HCT116 (cell line): ENCODE measurements around the gene C2orf78. TPM values are rescaled to one million over a fixed set of nuclear protein-coding genes. Genes with fewer than 3 reads are reported as not detected.

Source experiments
- ATAC-seq: fragments of 200-7000 bp; cut with Tn5 transposase; 2 replicates; pipeline ENCODE4 v1.9.1; 2020; ENCODE audit warnings: mild to moderate bottlenecking, moderate library complexity
- BruUV-seq: library from RNA; stranded (reverse); fragments of 400-500 nt; replicated peaks from 2 replicates; lab custom pipeline; 2021; lab: Mats Ljungman, UMichigan
- CTCF ChIA-PET: fragments of 300-600 bp; sonication (Branson Sonifier 250); formaldehyde crosslinking; loops from one replicate; lab custom pipeline; 2021; ENCODE audit warnings: antibody characterized with exemption; lab: Charles Lee
- POLR2A ChIA-PET: fragments of 300-600, 350-600 bp; sonication (Branson Sonifier 250); formaldehyde crosslinking; loops from one replicate; lab custom pipeline; 2021; ENCODE audit warnings: antibody characterized with exemption; lab: Charles Lee
- RAD21 ChIA-PET, 2 experiments: fragments of 300-600 bp; sonication (Branson Sonifier 250); formaldehyde crosslinking; loops; one replicate each; lab custom pipeline; 2023; ENCODE audit warnings: low total read pairs in 2 of 2; ENCODE audit not compliant: uncharacterized antibody in 2 of 2, unreplicated experiment in 2 of 2, low non-redundant PET in 1 of 2; lab: Charles Lee
- DNase-seq: peaks from one replicate; pipeline ENCODE4 v3.0.0-alpha.2; 2010; ENCODE audit warnings: low read depth, low spot score
- H2AFZ ChIP-seq: fragments of 200-600 bp; shearing (Covaris generic), sonication (generic); 2 replicates; pipeline ENCODE4 v1.6.1; 2017; ENCODE audit warnings: low read depth, mixed run types, mixed read lengths, antibody characterized with exemption, low read length; ENCODE audit not compliant: poor library complexity, severe bottlenecking
- H3K27ac ChIP-seq: 2 replicates; pipeline ENCODE4 v1.5.1; 2012; ENCODE audit warnings: low read depth, low read length
- H3K27me3 ChIP-seq: fragments of 200-600 bp; sonication (generic); 2 replicates; pipeline ENCODE4 v1.6.1; 2016; ENCODE audit warnings: mixed run types, low read length, mixed read lengths; ENCODE audit not compliant: insufficient read depth
- H3K36me3 ChIP-seq, 2 experiments: fragments of 200-500 bp in 1 of 2; fragments of 200-600 bp in 1 of 2; sonication (Bioruptor generic) in 1 of 2; sonication (generic) in 1 of 2; 2 replicates each; pipeline versions ENCODE4 v1.5.1 to v1.6.1; 2014 to 2016; ENCODE audit warnings: low read length in 2 of 2, inconsistent platforms in 1 of 2, mixed read lengths in 1 of 2, mixed run types in 1 of 2; ENCODE audit not compliant: insufficient read depth in 2 of 2, control insufficient read depth in 1 of 2
- H3K4me1 ChIP-seq, 2 experiments: fragments of 200-600 bp in 1 of 2; sonication (generic) in 1 of 2; 2 replicates each; pipeline versions ENCODE4 v1.5.1 to v1.6.1; 2012 to 2017; ENCODE audit warnings: low read length in 2 of 2, inconsistent platforms in 1 of 2, mild to moderate bottlenecking in 1 of 2, mixed read lengths in 1 of 2, mixed run types in 1 of 2, moderate library complexity in 1 of 2; ENCODE audit not compliant: insufficient read depth in 2 of 2, control insufficient read depth in 1 of 2
- H3K4me2 ChIP-seq: fragments of 200-600 bp; sonication (generic); 2 replicates; pipeline ENCODE4 v1.6.1; 2017; ENCODE audit warnings: mixed run types, low read length, mixed read lengths
- H3K4me3 ChIP-seq, 2 experiments: fragments of 200-600 bp in 1 of 2; sonication (generic) in 1 of 2; replicated peaks in 1 of 2; 2 replicates each; pipeline ENCODE4 v1.5.1; 2011 to 2016; ENCODE audit warnings: low read length in 2 of 2, control low read depth in 1 of 2, low read depth in 1 of 2, mild to moderate bottlenecking in 1 of 2, mixed read lengths in 1 of 2, mixed run types in 1 of 2
- H3K79me2 ChIP-seq: fragments of 200-600 bp; sonication (generic); 2 replicates; pipeline ENCODE4 v1.6.1; 2017; ENCODE audit warnings: mild to moderate bottlenecking, mixed run types, low read length, moderate library complexity, mixed read lengths; ENCODE audit not compliant: insufficient read depth
- H3K9ac ChIP-seq: fragments of 200-600 bp; sonication (generic); 2 replicates; pipeline ENCODE4 v1.6.1; 2016; ENCODE audit warnings: low read length, mixed read lengths
- H3K9me2 ChIP-seq: fragments of 200-600 bp; sonication (generic), shearing (Covaris generic); 2 replicates; pipeline ENCODE4 v1.6.1; 2017; ENCODE audit warnings: mixed run types, mild to moderate bottlenecking, moderate library complexity; ENCODE audit not compliant: insufficient read depth
- H3K9me3 ChIP-seq, 2 experiments: fragments of 200-500 bp in 1 of 2; fragments of 200-600 bp in 1 of 2; sonication (Bioruptor generic) in 1 of 2; sonication (generic) in 1 of 2; 2 replicates each; pipeline ENCODE4 v1.6.1; 2014 to 2017; ENCODE audit warnings: low read length in 2 of 2, mixed read lengths in 2 of 2, inconsistent platforms in 1 of 2, low read depth in 1 of 2, mild to moderate bottlenecking in 1 of 2, mixed run types in 1 of 2, moderate library complexity in 1 of 2; ENCODE audit not compliant: control insufficient read depth in 1 of 2, insufficient read depth in 1 of 2
- H4K20me1 ChIP-seq: fragments of 200-600 bp; sonication (generic), shearing (Covaris generic); 2 replicates; pipeline ENCODE4 v1.6.1; 2017; ENCODE audit warnings: mixed run types, mild to moderate bottlenecking, moderate library complexity; ENCODE audit not compliant: insufficient read depth
- CBX3 ChIP-seq: IDR thresholded peaks from 2 replicates; pipeline ENCODE4 v1.6.1; 2012; ENCODE audit warnings: low read depth
- CEBPB ChIP-seq: IDR thresholded peaks from 2 replicates; pipeline ENCODE4 v1.6.1; 2012; ENCODE audit warnings: low read depth
- CTCF ChIP-seq, 3 experiments: fragments of 200-600 bp in 1 of 3; sonication (generic) in 1 of 3; IDR thresholded peaks in 2 of 3; conservative IDR thresholded peaks in 1 of 3; 2 replicates each; pipeline ENCODE4 v1.5.1; 2012 to 2017; ENCODE audit warnings: low read depth in 2 of 3, low read length in 2 of 3, antibody characterized with exemption in 1 of 3, borderline replicate concordance in 1 of 3, control low read depth in 1 of 3, mild to moderate bottlenecking in 1 of 3, mixed read lengths in 1 of 3, mixed run types in 1 of 3, moderate library complexity in 1 of 3; ENCODE audit not compliant: insufficient read depth in 1 of 3
- ELF1 ChIP-seq: IDR thresholded peaks from 2 replicates; pipeline ENCODE4 v1.6.1; 2012; ENCODE audit warnings: low read depth, borderline replicate concordance
- EZH2 ChIP-seq: fragments of 200-600 bp; sonication (generic); IDR thresholded peaks from 2 replicates; pipeline ENCODE4 v1.6.1; 2017; ENCODE audit warnings: antibody characterized with exemption, mixed run types
- EZH2phosphoT487 ChIP-seq: fragments of 200-600 bp; IDR thresholded peaks from 2 replicates; pipeline ENCODE4 v1.6.1; 2018; ENCODE audit warnings: antibody characterized with exemption, borderline replicate concordance
- JUND ChIP-seq: IDR thresholded peaks from 2 replicates; pipeline ENCODE4 v1.6.1; 2012
- POLR2A ChIP-seq: IDR thresholded peaks from 2 replicates; pipeline ENCODE4 v1.7.0; 2011; ENCODE audit warnings: borderline replicate concordance; ENCODE audit not compliant: insufficient read depth, insufficient read length; ENCODE audit errors: extremely low read depth
- POLR2AphosphoS5 ChIP-seq: IDR thresholded peaks from 2 replicates; pipeline ENCODE4 v1.6.1; 2011; ENCODE audit warnings: mild to moderate bottlenecking, low read depth, low read length, moderate library complexity
- RAD21 ChIP-seq: IDR thresholded peaks from 2 replicates; pipeline ENCODE4 v1.6.1; 2012; ENCODE audit warnings: low read depth, mild to moderate bottlenecking
- SP1 ChIP-seq: IDR thresholded peaks from 2 replicates; pipeline ENCODE4 v1.6.1; 2012; ENCODE audit warnings: low read depth
- SRF ChIP-seq: IDR thresholded peaks from 2 replicates; pipeline ENCODE4 v1.6.1; 2012; ENCODE audit warnings: low read depth
- TCF7L2 ChIP-seq: IDR thresholded peaks from 2 replicates; pipeline ENCODE4 v1.7.0; 2011; ENCODE audit warnings: borderline replicate concordance, inconsistent platforms; ENCODE audit not compliant: insufficient read depth, insufficient read length; ENCODE audit errors: extremely low read depth
- YY1 ChIP-seq: IDR thresholded peaks from 2 replicates; pipeline ENCODE4 v1.6.1; 2011; ENCODE audit warnings: low read length, low read depth, moderate library complexity, mild to moderate bottlenecking; ENCODE audit not compliant: insufficient replicate concordance; ENCODE audit errors: extremely low read depth
- ZBTB33 ChIP-seq: IDR thresholded peaks from 2 replicates; pipeline ENCODE4 v1.6.1; 2011; ENCODE audit warnings: mild to moderate bottlenecking, low read length, moderate library complexity; ENCODE audit not compliant: insufficient replicate concordance; ENCODE audit errors: extremely low read depth
- ZNF274 ChIP-seq: fragments of 200-500 bp; sonication (Bioruptor generic); IDR thresholded peaks from 2 replicates; pipeline ENCODE4 v1.6.1; 2014; ENCODE audit warnings: mild to moderate bottlenecking, low read depth, low read length, inconsistent platforms
- intact Hi-C: fragments of 100-400 bp; cut with micrococcal nuclease; formaldehyde crosslinking; loops from 2 replicates; pipeline ENCODE4 v1.10.0; 2022
- total RNA-seq: library from RNA; stranded (reverse); gene quantifications from one replicate; pipeline ENCODE4 v1.2.1, GENCODE V29; 2021; ENCODE audit not compliant: unreplicated experiment
- TF ChIP-seq, protein P1 (sequence below): IDR thresholded peaks from 2 replicates; pipeline ENCODE4 v1.6.1; 2012

The C2orf78 gene
- total RNA-seq, 1 experiment from 2014 or later: 1.5 TPM

- intact Hi-C loops: no loop called here
- no peak for TF ChIP-seq ZNF274
- TF ChIP-seq CEBPB: no peak
- no peak for TF ChIP-seq SRF
- no peak for TF ChIP-seq TCF7L2
- no peak for TF ChIP-seq POLR2A
- no peak for TF ChIP-seq YY1
- TF ChIP-seq EZH2: no peak
- TF ChIP-seq, protein P1, sequence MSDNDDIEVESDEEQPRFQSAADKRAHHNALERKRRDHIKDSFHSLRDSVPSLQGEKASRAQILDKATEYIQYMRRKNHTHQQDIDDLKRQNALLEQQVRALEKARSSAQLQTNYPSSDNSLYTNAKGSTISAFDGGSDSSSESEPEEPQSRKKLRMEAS: no peak
- TF ChIP-seq JUND: no peak
- no peak for TF ChIP-seq SP1
- no peak for TF ChIP-seq POLR2AphosphoS5
- TF ChIP-seq RAD21: no peak
- no peak for TF ChIP-seq CTCF (IDR thresholded peaks at IDR 0.05 in 2 of 3, conservative IDR thresholded peaks at IDR 0.05 in 1 of 3; ENCODE audit: borderline replicate concordance in 1 of 3, insufficient read depth in 1 of 3, low read depth in 2 of 3, low read length in 2 of 3)
- TF ChIP-seq EZH2phosphoT487: no peak
- no peak for TF ChIP-seq ZBTB33
- TF ChIP-seq CBX3: no peak
- no peak for TF ChIP-seq ELF1
These were observed 21.4 kb upstream of the C2orf78 start for GRCh38 chr2:73762571-73762970.

More at GRCh38 chr2:73762571-73762970, 21.4 kb upstream of the C2orf78 start:
- H2AFZ ChIP-seq: no peak overlapping the region
- DNase-seq (no peak), ATAC-seq (no peak)
- H4K20me1 ChIP-seq: no peaks in the 10 kb centered on the region
- no peaks in the 10 kb centered on the region for H3K79me2 ChIP-seq
- H3K27ac ChIP-seq: no peak overlapping the region
- RAD21 ChIA-PET: no interaction called here
- H3K27me3 ChIP-seq: no peaks in the 10 kb centered on the region
- H3K4me2 ChIP-seq: no peak overlapping the region
- H3K9me3 ChIP-seq: no peaks in the 10 kb centered on the region
- H3K4me1 ChIP-seq: no peaks in the 10 kb centered on the region
- peaks cover 33 to 37% of the 10 kb centered on the region in 2 experiments for H3K36me3 ChIP-seq
- H3K9me2 ChIP-seq: no peaks in the 10 kb centered on the region
- no peak overlapping the region for H3K9ac ChIP-seq
- CTCF ChIA-PET: no interaction called here
- POLR2A ChIA-PET: no interaction called here
- no TSS peak for BruUV-seq
- no peak overlapping the region for H3K4me3 ChIP-seq
